NOMO-1 treated with dmso at 0.1 percent for 144 hours (cell line): ENCODE data around the gene MORN5.
"Not testable (repeated sequence)": the region's sequence is repeated elsewhere in the genome, so short reads cannot be mapped to it uniquely, and the experiment has no call there.

Source experiments
- DNase-seq: peaks from one replicate; lab custom pipeline; 2025; ENCODE audit not compliant: unreplicated experiment; lab: John Stamatoyannopoulos, UW

MORN5 gene

DNA sequence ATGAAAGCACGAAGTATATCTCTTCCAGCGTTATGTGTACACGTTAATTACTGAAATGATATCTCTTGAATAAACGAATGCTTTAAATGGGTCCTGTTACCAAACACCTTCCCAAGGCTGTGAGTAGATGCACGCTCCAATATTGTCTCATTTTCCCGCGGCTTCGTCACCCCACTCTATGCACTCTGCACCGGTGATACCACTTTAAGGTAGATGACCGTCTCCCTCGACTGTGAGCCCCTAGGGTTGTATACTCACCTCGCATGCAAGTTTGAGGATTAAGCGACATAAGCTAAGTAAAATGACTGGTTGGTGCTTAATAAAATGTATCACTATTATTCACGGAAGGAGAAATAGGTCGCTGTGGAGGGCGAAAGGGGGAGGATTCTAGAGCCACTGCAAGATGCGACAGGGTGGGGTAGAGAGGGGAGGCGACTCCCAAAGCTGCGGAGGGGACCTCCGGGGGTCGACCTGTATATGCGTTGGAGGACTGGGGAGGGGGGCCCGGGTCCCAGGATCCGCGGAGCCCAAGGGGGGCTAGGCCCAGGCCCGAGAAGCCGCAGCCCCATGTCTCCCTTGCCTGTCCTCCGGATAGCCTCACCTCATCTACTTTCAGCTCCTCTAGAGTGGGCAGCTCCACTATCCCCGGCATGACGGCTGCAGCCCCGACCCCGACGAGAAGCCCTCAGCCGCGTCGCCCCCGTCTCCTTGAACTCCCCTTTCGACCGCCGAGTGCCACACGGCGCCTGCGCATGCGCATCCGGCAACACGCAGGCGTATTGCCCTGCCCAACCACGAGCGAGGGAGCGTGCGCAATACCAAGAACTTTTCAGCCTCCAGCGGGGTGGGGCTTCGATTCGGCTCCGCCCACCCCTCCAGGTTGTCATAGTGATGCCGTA lies at the start of gene MORN5, which contains the start of gene NDUFA8:
MORN5 (plus strand) TSS at position 883 of the 899 bp plus-strand sequence. CDS start 65 bp downstream, outside the sequence.
NDUFA8 (minus strand) TSS at position 754 of the 899 bp plus-strand sequence; CDS start at position 652, 102 bp downstream.
- DNase-seq = peak; percentile 93

DNA sequence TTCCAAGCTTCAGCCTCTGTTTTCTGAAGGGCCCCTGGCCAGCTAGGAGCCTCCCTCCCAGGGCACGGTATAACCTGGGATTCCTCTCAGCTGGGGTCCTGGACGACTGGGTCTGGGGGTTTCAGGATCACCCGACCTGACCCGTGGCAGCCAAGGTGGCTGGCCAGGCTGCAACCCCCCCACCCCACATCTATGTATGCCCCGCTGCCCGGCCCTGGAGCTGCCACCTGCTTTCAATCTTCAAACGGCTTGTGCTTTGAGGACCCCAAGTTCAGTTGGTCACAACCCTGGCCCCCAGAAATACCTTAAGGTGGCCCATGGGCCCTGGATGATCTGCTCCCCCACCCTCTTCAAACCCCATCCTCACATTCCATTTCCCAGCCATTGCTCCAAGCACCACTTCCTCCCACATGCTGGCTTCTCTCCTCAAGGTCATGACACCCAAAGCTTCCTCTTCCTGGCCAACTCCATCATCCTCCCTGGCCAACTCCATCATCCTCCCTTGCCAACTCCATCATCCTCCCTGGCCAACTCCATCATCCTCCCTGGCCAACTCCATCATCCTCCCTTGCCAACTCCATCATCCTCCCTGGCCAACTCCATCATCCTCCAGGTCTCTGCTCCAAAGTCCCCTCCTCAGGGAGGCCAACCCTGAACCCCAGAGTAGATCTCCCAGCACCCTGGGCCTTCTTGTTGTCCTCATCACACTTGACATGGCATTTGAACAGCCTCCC lies 49.4 kb upstream of the MORN5 start:
- no peak for DNase-seq

DNA sequence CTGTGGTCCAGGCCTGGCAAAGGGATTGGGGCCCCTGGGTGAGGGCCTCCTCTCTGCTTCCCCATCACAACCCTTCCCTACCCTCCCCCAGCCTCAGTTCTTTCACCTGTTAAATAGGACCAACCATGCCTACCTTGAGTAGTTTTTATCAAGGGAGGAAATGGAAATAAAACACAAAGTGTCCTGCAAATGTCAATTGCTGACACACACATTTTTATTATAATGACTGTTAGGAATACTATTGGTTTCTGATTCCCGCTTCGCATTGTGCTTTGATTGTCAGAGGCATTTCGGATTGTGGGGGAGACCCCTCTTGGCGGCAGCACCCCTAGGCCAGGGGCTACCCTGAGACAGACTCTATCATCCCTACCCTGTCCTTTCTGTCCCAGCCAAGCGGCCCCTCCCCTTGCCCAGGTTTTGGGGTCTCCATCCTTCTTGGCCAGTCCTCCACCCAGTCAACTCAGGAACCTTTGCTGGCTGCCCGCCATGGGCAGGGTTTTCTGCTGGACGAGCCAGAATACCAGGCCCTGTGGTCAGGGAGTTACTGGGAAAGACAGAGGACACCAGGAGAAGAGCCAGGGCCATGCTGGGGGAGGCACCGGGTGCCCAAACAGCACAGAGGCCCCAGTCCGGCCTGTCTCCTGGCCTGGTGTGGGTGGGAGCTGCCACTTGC lies 48.2 kb upstream of the MORN5 start:
- no peak for DNase-seq

DNA sequence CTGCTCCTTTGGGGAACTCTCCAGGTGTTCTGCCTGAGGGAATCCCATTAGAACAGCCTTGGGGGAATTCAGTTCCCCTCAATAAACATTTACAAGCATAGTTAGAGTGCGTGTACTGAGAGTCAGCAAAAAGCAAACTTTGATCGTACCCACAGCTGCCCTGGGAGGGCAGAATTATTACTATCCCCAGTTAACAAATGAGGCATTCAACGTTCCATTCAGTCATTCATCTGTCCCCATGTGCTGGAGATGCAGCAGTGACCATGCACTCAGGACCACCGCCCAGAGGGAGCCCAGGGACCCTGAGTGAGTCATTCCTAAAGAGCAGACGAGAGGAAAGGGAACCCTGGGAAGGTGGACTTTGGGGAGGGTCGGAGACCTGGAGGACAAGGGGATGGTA lies 47.5 kb upstream of the MORN5 start:
- no peak for DNase-seq

DNA sequence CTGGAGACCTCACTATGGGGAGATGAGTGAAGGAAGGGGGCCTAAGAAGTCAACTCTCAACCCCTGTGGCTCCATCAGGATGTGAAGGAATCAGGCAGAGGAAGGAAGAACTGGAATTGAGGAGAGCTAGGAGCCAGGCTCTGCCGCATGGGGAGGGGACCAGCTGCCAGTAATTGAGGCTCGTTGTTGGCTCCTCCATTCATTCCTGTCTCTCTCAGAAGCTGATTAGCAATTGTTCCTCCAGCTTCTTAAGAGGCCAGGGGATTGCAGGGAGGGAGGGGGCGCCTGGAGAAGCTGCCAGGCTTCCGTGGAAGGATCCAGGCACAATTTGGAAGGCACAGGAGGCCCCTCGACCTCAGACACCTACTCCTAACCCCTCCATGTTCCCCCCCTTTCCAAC lies 46.1 kb upstream of the MORN5 start:
- DNase-seq = no peak

DNA sequence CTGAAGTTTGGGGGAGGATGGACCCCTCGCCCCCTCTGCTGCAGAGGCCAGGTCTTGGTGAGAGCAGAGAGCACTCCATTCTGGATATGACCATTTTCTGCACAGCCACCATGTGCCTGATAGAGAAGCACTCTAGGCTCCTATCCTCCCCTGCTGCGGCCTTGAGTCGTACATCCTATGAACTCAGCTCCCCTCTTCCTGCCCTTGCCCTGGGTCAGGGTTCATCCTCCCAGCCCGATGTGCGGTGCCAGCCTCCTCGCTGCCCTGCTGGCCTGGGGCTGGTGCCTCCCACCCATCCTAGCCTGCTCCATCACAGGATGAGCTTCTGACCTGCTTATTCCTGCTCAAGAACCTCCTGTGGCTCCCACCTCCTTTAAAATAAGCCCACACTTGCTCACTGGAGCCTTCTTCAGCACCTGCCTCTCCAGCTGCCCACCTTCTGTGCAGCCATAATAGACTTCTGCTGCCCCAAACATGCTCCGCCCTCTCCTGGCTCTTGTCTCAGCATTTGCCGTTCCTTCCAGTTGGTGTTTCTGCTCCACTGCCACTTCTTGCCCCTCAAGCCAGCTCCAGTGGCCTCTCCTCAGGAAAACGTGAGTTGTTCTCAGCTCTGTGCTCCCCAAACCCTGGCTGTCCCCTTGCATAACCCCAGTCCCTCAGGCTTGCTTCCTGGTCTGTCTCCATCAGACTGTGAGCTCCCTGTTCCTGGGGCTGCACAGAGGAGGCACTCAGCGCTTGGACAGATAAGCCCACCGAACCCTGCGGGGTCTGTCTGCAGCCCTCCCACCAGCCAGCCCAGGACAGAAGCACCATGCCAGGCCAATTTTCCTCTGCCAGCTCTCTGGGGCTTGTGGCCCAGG lies 44.3 kb upstream of the MORN5 start:
- DNase-seq = no peak

DNA sequence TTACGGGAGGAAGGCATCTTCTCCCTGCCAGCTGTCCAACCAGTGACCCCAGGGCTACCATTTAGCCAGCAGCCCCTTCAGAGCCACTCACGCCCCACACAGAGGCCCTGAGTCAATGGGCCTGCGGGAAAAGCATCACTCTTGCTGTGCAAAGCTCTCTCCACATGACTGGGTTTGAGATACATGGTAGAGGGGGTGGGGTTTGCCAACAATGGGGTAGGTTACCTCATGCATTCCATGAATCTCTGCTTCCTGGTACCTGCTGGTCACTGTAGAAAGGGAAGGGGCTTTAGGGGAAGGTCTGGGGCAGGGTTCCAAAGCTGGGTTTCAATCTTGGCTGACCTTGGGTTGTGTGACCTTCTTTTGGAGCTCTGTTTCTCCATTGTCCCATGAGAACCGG lies 43.7 kb upstream of the MORN5 start:
- no peak for DNase-seq

DNA sequence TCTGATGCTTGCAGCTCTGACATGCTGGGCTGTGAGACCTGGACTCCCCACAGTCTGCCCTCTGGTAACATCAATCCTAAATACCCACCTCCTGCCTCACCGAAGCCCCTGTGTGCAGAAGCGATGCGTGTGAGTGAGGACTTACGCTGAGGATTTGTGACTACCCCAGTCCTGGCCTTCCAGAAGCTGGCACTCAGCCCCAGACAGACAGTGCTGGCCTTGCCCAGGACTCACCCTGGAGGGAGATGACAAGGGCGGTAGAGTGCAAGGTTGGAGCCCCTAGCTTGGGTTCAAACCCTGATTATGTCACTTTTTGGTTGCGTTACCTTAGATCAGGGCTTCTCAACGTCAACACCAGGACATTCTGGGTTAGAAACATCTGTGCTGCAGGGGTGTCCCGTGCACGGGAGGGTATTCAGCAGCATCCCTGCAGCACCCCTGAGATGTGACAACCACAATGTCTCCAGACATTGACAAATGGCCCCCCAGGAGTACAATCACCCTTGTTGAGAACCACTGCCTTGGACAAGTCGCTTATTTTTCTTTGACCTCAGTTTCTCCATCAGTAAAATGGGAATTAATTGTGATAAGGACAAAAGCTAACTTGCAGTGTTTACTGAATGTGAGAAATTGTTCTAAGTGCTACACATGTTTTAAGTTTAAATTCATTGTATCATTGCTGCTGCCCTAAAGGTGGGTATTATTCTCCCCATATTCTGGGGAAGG lies 43.1 kb upstream of the MORN5 start:
- DNase-seq = no peak

DNA sequence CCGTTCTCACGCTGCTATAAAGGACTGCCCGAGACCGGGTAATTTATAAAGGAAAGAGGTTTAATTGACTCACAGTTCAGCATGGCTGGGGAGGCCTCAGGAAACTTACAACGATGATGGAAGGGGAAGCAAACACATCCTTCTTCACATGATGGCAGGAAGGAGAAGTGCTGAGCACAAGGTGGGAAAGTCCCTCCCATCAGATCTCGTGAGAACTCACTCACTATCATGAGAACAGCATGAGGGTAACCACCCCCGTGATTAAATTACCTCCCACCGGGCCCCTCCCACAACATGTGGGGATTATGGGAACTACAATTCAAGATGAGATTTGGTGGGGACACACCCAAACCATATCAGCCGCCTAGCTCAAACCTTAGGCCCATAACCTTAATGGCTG lies 42.5 kb upstream of the MORN5 start:
- DNase-seq = not testable (repeated sequence)

DNA sequence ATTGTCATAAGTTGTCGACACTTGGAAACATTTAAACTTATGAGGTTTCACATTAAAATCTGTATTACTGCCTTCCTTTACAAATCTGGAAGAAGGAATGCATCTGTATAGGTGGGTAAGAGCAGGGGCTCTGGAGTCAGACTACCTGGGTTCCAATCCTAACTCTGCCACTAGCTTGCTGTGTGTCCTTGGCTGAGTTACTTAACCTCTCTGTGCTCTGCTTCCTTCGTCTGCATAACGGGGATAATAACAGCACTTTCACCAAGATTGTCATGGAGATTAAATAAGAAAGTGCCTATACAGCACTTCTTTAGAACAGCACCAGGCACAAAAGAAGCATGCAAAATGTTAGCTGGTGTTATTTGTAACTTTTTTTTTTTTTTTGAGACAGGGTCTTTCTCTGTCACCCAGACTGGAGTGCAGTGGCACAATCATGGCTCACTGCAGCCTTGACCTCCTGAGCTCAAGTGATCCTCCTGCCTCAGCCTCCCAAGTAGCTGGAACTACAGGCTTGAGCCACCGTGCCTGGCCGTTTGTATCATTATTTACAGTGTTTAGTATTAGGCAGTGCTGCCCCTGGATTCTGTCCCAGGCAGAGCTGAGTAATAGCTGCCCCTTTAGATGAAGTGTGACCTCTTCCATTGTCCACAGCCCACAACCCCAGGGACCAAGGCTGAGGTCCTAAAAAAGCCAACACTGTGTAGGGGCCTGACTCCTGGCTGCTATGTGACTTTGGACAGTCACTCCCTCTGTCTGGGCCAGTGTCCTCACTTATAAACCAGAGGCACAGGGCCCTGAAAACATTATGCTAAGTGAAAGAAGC lies 41.2 kb upstream of the MORN5 start:
- no peak for DNase-seq

DNA sequence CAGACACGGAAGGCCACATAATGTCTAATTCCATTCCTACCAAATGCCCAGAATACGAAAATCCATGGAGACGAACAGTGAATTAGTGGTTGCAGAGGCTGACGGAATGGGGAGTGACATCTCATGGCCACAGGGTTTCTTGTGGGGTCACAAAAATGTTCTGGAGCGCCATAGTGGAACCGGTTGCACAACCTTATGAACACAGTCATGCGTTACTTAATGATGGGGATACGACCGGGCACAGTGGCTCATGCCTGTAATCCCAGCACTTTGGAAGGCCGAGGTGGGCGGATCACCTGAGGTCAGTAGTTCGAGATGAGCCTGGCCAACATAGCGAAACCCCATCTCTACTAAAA lies 40.6 kb upstream of the MORN5 start:
- DNase-seq = no peak

DNA sequence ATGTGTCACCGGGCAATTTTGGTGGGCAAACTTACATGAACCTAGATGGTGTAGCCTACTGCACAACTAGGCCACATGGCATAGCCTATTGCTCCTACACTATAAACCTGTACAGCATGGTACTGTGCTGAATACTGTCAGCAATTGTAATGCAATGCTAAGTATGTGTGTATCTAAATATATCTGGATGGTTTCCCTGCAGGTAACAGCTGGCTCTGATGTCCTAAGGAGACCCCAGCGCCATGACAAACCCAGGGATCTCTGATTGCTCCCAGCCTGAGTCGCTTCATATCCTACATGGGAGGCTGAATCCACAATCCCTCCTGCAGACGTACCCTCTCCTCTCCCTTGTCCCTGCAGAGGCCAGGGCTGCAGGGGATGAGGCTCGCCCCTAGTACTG lies 40.0 kb upstream of the MORN5 start:
- no peak for DNase-seq

DNA sequence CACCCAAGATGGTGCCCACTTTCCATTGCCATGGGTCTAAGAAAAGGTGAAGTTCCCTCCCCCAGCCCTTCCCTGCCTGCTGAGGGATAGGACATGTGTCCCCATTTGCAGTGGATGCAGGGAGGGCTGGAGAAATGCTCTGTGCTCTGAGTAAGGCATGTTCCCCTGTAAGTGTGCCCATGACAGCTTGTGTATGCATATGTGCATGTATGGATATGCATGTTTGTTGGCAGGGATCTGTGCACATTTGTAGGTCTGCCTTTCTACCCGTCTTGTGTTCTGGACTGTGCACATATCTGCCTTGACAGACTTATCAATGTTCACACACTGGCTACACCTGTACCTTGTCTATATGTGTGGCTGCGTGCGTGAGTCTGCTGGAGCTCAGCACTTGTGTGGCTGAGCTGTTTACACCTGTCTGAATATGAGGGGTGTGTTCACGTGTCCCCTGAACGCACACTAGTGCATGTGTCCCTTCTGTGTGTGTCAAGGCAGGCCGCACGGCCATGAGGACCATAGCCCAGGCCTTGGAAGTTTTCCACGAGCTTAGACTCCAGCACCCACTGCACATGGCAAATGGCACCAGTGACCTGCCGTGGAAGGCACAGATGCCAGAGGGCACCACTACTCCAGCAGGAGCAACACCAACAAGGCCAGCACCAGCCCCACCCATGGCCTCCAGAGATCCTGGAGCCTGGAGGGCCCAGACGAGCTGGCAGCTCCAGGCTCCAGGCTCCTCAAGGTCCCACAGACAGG lies 39.2 kb upstream of the MORN5 start:
- DNase-seq = no peak

DNA sequence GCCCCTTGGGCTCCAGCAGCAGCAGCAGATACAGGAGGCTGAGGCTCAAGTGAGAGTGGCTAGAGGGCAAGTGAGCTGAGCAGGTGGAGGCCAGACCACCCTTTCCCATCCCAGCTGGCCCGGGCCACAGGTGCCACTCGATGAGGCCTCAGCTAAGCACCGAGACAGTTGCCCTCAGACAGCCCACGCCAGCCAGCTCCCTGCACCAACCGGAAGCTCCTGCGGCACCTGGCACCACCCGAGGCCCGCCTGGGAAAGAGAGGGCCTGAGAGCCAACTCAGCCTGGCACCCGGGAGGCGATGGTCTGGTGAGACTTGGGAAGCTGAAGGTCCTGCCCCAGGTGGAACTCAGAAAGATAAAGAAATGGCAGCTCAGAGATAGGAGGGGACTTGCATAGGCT lies 38.3 kb upstream of the MORN5 start:
- no peak for DNase-seq

DNA sequence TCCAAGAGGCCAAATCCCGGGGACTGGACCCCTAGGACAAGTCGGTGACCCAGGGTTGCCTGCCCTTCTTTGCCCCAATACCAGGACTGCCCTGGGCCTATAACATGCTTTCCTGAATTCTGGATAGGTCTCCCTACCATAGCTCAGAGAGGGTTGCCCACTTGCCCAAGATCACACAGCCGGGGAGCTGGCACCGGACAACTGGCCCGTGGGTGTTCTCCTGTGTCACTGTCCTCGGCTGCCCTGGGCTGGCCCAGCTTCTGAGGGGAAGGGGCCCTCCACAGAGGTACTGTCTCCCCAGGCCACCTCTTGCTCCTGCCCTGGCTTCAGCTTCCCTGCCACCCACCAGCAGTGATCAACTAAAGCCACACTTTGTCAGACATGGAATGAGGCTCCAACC lies 37.8 kb upstream of the MORN5 start:
- no peak for DNase-seq

DNA sequence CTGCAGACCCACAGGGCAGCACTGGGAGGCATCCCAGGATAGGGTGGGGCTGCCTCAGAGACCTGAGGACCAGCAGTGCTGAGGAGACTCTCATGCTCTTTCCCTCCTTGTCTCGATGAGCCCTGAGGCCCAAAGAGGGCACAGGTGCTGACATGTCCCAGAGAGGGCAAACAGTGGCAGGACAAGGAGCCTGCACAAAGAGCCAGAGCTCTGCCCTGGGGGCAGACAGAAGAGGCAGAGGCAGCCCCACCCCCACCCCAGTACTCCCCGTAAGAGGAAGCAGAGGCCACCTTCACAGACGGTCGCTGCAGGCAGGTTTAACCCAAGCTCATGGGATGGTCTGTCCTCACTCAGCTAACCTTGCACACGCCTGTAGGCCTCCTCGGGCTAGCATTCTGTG lies 37.2 kb upstream of the MORN5 start:
- no peak for DNase-seq

DNA sequence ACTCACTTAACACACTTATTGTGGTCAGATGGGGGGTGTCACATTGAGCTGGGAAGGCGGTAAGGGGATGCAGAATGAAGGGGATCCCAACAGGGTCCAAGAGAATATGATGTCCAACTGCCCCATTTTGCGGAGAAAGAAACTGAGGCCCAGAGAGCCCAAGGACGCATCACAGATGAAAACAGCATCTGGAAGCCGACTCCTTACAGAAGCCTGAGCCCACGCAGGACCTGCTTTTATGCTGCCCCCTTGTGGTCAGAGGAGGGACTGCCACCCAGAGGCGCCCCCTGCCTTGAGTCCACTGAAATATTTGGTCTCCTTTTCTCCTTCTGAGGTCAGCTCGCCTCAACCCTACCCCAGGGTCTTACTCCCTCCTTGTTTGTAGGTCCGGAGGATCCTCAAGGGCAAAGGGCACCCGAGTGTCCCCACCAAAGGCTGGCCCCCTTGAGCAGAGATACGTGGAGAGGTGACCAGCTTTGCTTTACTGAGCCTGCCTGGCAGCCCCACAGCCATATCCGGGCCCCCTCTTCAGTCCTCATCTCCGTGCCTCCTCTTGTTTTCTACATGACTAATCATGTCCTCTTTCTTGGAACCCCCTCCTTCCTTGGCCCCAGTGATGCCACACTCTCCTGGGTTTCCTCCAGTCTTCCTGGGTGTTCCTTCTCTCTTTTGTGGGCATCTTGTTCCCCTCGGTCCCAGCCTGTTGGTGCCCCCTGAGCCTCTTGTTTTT lies 36.6 kb upstream of the MORN5 start:
- peak; percentile 16 for DNase-seq

DNA sequence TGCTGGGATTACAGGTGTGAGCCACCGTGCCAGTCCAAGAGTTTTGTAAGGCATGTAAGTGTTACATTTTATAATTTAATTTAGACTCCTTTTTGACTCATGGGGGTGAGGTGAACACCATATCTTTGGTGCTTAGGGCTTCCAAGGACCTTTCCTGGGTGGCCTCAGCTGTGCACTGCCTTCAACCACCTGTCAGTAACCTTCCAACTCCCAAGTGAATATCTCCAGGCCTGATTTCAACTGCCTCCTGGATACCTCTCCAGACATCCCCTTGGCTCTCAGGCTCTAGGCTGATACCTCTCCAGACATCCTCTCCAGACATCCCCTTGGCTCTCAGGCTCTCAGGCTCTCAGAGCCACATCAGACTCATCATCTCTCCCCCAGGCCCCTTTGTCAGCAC lies 35.7 kb upstream of the MORN5 start:
- no peak for DNase-seq
